CD4-positive, alpha-beta T cell treated with Interleukin-1 beta for 1 hour (primary cell): ENCODE data around the gene SDR42E1.
A peak's percentile ranks its signal among the peaks of the same experiment; 100 is the strongest.

Experiments
- DNase-seq, 2 donors: peaks; one replicate each; pipeline ENCODE4 v3.0.0-alpha.2; 2020 to 2022

SDR42E1 gene, protein sequence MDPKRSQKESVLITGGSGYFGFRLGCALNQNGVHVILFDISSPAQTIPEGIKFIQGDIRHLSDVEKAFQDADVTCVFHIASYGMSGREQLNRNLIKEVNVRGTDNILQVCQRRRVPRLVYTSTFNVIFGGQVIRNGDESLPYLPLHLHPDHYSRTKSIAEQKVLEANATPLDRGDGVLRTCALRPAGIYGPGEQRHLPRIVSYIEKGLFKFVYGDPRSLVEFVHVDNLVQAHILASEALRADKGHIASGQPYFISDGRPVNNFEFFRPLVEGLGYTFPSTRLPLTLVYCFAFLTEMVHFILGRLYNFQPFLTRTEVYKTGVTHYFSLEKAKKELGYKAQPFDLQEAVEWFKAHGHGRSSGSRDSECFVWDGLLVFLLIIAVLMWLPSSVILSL

DNA sequence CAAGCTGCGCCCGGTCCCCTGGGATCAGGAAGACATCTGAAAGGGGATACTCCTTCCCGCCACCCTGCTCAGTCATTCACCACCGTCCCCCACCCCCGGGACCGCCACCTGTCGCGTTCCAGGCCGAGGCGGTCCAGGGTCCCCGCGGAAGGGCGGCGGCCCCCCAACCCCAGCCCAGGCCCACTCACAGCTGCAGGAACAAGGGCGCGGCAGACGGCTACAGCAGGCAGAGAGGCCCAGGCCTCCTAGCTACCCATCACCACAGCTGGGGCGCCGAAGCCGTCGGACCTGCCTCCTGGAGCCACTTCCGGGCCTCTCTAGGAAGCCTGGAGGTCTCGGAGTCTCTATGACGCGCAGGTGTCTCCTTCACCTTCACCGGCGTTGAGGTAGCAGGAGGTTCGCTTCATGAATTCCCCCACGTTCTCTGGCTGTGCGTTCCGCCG is at the start of gene SDR42E1:
SDR42E1 (minus strand) TSS at position 272 of the 443 bp plus-strand sequence. CDS start 10,612 bp downstream, outside the sequence.
- DNase-seq, result peak; percentile 73 to 75

DNA sequence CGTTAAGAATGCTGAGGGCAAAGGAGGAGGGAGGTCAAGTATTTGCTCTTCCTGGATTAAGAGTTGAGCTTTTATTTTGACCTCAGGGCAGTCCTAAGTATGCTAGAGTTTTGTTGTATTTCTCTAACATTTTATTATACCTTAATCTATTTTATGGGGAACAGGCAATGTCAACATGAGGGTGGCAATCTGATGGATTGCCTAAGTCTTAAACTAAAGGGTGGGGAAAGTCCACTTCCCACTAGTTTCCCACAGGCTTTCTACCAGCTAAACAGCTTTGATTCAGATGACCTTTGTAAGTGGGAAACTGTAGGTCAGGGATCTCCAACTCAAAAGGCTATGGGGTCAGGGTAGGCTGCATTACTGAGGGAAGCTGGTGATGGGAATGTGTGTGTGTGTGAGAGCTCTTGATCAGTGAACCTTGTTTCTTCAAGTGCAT is 48.7 kb upstream of the SDR42E1 start:
- DNase-seq, result no peak

DNA sequence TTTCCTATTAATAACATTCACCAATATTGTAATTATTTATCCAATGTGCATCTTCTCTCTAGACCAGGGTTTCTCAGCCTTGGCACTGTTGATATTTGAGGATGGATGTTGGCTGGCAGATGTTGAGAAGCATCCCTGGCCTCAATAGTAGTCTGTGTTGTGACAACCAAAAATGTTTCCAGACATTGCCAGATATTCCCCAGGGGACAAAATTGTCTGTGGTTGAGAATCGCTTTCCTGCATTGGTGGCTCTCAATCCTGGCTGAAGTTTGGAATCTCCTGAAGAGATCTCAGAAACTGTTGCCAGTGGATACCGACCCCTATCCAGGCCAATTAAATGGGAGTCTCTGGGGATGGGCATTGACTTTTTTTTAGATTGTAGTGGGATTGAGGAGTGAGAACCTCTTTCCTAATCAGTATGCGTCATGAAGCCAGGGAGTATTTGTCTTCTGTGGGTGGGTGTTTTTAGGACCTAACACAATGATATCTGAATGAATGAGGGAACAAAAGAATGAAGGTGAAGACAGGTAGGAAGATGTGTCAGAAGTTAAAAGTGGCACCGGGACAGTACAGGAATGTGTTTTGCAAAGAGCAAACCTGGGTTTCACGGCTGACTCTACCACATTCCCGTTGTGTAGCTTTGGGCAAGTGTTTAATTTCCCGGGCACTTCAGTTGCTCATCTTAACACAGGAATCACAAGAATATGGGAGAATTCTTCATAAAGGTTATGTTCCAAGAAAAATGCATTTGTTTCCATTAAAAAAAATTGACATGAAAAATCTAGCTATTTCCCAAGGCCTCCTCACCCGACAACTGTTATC is 48.1 kb upstream of the SDR42E1 start:
- DNase-seq, result no peak

DNA sequence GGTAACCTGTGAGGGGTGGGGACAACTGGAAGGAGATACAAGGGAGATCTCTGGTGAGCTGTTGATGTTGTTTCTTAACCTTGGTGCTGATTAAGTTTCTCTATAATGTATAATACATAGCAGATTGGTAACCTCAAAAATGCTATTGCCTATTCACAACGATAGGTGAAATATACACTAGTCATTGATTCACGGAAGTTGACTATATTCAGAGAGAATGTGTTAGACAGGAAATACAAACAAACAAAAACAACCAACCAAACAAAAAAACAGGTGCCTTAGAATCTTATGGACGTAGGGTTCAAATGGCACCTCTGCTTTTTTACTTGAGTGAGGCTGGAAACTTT is 45.3 kb upstream of the SDR42E1 start:
- DNase-seq, result no peak

DNA sequence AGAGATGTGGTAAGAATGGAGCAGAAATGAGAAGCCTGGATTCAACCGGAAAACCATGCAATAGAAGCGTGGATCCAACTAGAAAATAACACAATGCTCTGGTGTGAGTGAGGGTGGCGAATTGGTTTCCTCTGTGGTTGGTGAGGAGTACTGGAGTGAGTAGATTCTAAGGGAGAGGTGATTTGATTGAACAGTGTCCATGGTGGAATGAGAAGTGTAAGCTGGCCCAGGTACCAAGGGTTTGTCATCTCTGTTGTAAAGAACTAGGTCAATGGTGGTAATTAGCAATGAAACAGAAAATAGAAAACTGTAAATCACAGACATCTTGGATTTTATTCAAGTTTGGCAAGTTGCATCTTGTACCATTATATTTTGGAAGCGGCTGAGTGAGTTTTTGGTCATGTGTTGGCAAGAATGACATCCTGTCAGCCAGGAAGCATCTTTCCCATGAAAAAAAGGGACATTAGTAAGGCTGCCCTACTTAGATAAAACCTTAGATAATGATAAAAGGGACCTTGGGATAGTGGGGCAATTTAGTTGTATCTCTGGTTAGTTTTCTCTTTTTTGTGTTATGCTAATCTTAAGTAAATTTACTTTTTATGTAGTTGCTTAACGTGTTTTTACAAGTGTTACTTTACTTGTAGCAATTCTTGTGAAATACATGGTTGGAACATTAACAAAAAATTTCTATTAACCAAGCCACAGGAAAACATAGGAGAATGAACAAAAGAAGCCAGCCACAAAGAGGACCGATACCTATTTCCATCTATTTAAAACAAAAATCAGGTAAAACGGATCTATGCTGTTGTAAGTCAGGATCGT is 44.7 kb upstream of the SDR42E1 start:
- DNase-seq, result no peak

DNA sequence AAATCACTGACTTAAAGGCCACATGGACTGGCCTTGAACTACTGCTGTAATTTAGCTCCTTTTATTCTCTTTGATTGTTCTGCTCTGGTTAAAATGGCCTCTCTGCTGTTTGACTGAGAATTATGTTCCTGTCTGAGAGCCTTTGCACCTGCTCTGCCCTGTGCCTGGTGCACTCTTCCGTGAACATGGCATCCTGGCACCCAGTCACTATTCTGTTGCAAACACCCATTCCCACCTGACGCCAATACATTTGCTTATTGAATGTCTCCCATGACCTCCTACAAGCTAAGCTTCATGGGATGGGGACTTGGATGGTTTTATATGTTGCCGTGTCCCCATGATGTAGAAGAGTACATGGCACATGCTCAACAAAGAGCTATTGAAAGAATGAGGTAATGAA is 43.8 kb upstream of the SDR42E1 start:
- no peak for DNase-seq

DNA sequence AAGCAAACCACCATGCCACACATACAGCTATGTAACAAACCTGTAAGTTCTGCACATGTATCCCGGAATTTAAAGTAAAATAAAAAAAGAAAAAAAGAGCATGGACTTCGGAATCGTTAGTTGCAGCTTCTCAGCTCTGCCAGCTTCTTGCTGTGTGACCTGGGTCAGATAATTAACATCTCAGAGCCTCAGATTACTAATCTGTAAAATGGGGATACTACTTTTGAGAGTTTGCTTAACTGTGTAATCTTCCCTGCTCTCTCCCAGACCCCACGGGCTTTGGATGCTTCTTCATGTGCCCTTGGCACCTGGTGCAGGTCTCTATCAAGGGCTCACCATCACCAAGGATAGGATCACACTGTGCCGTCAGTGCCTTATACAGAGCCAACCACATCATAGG is 40.4 kb upstream of the SDR42E1 start:
- DNase-seq, result no peak

DNA sequence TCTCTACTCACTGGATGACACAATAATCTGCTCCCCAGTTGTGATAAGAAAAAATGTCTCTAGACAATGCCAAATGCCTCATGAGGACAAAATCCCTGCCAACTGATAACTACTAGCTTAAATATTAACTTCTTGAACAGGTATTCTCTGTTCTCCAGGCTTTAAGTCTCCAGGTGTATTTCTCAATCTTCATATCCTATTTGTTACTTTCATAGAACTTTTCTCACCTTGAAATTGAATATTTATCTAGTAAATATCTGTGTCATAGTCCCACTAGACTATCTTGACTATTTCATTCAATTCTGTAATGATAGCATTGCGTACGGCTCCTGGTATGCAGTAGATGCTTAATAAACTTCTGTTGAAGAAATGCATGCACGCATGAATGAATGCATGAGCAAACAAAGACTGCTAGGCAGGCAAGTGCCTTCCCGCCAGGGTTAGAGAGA is 39.7 kb upstream of the SDR42E1 start:
- no peak for DNase-seq

DNA sequence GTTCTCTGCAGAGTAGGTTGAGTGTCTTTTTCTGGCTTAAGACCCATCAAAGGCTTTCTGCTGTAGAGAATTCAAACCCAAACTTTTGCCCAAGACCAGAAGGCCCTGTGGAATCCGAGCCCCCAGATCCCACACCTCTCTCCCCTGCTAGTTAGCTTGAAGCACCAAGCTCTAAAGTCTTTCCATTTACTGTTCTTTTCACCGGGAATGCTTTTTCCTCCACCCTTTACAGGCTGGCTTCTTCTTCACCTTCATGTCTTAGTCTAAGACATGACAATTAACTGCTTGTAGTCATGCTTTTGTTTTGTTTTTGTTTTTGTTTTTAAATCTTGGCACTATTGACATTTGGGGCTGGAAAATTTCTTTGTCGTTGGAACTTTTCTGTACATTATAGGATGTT is 39.2 kb upstream of the SDR42E1 start:
- DNase-seq, result no peak

DNA sequence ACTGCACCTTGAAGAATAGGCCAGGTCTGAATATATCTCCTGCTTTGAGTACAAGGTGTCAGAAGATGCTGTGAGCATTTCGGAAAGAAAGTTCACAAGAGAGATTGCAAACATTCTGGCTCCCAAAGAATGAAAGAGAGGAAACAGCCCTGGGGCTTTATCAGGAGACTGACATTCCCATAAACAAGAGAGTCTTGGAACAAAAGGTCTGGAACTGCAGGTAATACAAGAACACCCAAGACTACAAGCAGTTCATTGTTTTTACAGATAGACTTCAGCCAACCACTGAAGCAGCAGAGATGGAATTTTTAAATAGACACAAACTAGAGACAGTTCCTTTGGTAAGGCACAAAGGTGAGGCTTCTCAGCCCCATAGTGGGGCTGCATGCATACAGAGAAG is 38.2 kb upstream of the SDR42E1 start:
- DNase-seq, result no peak

DNA sequence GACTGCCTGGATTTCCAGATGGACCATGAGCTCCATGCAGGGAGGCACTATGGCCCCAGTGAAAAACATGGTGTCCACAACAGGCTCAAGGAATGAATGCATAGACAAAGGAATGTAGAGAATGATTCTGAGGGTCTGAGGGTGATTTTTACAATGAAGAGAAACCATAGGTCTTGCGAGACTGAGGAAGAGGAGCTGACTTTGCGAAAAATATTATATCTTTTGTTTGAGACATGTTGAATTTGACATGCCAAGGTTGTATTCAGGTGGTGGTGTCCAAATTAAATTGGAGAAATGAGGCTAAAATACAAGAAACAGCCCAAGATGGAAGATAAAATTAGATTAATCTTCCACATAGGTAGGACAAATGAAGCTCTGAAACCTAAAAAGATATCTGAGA is 36.5 kb upstream of the SDR42E1 start:
- DNase-seq, result no peak

DNA sequence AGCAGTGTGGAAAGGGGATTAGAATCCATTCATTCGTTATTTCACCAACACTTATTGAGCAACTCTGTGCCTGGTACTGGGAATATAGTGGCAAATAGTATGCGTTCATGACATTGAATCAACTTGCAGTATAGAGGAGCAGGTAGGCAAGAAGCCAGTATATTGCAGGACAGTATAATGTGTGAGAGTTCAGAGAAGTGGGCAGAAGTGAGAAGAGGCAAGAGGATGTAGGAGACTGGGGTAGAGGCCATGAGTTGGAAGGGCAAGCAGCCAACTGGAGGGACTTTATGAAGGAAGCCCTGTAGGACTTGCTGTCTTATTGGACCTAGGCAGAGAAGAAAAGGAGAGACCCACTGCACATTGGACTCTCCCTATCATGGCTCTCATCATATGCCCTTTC is 36.1 kb upstream of the SDR42E1 start:
- no peak for DNase-seq

DNA sequence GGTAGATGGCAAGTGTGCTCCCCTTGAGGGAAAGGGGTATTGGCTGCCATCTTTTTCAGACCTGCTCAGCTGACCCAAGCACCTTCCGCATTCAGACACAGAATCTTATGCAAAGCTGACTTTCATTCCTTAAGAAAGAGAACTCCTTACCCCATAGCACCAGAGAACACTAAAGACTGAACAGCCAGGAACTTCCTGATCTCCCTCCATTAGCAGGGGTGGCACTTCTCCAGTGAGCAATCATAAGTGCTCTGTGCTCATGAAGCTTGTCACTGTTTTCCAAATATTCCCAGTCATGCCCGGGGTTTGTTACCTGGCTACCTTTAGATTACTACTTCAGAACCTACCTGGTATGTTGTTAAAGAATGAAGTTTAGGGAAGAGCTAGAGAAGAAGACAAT is 35.7 kb upstream of the SDR42E1 start:
- no peak for DNase-seq

DNA sequence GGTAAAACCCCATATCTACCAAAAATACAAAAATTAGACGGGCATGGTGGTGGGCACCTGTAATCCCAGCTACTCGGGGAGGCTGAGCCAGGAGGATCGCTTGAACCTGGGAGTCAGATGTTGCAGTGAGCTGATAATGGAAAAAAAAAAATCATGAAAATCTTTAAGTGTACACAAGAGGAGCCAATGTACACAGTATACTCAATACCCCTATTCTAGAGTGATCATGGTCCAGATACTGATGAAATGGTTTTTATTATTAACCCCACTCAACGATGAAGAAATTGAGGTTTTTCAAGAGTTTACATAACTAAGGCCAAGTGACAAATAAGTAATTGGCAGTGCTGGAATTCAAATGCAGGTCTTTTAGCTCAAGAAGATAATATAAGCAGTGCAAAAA is 35.3 kb upstream of the SDR42E1 start:
- no peak for DNase-seq

DNA sequence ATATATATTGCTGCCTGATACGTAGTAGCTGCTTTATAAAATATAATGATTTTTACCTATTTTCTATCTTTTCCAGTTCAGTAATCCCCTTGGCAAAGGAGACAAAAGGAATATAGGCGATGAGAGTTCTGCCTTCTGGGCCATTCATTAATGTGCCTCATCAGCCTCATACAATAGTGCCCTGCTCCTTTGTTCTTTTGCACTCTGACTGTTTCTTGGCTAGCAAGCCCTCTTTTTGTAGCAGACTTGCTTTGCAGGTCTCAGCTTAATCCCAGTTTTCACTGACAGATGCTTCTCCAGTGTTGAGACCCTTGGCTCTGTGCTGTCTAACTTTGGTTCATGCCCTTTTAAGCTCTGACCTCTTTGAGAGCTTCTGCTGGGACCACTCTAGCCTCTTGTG is 34.2 kb upstream of the SDR42E1 start:
- DNase-seq, result no peak

DNA sequence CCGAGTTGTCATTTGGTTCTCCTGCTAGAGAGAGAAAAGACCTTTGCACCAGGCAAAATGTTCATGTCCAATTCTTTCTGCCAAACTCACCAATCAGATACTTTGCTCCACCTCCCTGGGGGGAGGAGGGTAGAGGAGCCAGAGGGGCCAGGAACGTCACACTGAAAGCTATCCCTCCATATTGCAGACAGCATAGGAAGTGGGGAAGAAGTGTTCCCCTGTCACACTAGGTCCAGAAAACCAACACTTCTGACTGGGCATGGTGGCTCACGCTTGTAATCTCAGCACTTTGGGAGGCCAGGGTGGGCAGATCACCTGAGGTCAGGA is 33.3 kb upstream of the SDR42E1 start:
- no peak for DNase-seq

DNA sequence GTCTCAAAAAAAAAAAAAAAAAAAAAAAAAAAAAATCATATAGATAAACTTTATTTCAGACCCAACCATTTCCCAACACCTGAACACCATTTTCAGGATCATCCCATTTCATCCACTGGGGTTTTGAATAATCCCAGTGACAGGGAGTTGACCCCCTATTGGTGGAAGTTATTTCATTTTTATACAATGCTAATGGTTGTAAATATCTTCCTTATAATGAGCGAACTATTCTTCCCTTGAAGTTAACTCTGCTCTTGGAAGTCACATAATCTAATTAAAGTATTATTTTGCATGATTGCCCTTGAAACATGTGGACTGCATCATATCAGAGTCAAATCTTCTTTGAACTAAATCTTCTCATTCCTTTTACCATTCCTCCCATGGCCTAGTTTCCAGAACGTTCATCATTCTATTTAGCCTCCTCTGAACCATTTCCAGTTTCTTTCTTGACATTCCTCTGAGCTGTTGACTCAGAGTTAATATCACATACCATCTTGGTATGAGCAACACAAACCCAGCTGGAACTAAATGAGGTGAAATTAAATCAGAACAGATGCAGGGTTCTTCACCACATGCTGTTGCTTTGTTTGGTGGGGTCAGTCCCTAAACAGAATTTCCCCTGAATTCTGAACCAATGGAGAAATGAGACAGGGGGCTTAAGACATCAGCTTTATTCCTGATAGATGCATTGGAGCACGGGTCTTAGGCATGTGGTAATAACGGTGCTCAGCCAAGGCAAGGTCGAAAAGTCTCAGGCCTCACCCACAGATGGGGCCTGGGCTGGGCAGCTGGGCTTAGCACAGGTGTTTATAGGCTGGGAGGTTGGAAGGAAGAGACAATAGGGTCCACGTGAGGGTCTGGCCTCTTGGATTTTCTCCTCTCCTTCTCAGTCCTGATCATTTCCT is 32.7 kb upstream of the SDR42E1 start:
- no peak for DNase-seq

DNA sequence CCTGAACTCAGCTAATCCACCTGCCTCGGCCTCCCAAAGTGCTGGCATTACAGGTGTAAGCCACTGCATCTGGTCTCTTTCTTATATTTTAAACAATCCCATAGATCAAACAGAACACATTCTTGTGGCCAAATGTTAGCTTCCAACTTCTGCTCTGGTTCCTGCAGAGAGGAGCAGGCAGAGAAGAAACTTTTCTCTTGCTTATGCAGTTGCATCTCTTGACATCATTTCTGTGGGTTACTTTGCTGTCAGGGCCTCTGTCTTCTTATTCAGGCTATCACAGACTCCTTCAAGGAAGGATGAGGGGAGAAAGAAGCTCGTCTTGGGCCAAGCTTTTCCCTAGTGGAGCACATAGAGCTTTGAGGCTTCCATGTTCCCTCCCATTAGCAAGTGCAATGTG is 31.6 kb upstream of the SDR42E1 start:
- no peak for DNase-seq

DNA sequence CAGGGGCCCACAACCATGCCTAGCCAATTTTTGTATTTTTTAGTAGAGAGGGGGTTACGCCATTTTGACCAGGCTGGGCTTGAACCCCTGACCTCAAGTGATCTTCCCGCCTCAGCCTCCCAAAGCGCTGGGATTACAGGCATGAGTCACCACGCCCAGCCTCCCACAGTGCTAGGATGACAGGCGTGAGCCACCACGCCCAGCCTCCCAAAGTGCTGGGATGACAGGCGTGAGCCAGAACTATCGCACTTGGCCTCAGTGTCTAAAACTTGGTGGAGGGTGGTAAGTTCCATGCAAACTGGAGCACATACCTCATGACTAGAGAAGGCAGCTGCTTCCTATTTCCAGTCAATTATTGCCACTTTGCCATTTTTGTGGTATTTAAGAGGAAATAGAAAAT is 30.9 kb upstream of the SDR42E1 start:
- no peak for DNase-seq

DNA sequence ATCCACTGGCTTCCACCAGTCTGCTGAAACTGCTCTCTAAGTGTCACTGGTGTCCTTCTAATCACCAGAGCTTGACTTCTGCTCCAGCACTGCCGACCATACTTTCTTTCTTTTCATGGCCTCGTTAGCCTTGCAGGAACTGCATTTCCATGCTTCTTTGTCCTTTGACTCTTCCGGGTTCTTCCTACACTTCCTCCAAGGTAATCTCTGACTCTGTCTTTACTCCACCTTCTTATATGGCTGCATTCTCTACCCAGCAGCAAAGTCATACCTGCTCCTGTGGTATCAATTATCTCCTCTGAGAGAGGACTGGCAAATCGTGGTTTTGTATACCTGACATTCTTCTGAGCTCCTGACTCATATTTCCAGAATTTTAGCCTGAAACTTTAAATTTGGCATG is 30.3 kb upstream of the SDR42E1 start:
- DNase-seq, result no peak

DNA sequence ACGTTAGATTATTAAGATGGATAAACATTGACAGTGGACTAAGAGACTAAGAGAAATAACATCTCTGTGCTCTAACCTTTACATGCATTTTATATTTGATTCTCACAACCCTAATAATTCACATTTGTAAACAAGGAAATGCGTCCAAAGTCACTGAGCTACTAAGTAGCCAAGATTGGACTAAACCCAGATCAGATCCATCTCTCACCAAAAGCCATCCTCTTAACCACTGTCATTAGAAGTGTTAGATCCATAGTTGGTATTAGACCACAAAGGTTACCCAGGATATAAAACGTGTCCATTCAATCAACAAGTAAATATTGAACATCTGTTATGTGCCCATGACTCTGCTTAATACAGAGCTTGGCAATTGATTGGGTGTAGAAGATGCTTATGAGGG is 29.0 kb upstream of the SDR42E1 start:
- DNase-seq, result no peak

DNA sequence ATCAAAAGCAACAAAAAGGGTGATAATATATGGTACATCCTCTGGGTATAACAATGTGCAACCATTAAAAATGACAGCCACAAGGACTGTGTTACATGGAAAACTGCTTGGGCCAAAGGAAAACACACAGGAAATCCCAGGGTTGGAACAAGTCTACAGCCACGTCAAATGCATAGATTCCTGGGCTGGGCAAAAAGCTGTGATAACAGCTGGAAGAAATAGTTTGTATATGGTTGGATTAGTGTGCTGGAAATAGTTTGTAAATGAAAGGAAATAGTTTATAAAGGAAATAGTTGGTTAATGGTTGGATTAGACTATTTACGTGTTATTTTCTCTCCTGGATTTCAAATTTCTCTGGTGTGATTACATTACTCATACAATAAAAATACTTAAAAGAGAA is 26.4 kb upstream of the SDR42E1 start:
- no peak for DNase-seq
